Femur (tissue), 1 donor: ENCODE results near the gene CT45A7.
"Not testable (repeated sequence)": the region's sequence is repeated elsewhere in the genome, so short reads cannot be mapped to it uniquely, and the experiment has no call there.

Experiments
- DNase-seq: peaks from one replicate; pipeline ENCODE4 v3.0.0-alpha.2; 2017

The CT45A7 gene

DNA sequence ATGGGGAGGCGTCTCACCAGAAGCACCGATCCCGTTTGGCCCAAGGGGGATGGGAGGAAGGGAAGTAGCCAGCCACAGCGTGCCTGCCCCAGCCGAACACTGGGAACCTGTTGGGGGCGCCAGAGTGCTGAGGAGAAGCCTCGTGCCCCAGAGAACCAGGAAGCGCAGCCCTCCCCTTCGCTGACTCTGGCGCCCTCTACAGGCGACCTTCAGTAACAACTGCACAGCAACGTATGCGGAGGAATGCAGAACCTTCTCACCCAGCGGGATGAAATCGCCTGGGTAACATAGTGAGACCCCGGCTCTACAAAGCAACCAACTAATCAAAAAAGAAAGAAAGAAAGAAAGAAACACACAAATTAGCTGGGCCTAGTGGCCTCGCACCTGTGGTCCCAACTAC lies at the start of gene CT45A7:
Gene CT45A7 (minus strand): TSS at position 101 of the 400 bp plus-strand sequence. CDS start 3,747 bp downstream, outside the sequence.
- not testable (repeated sequence) for DNase-seq

- DNase-seq: not testable (repeated sequence)
These were observed 45.7 kb upstream of the CT45A7 start for GRCh38 chrX:135882741-135883140.

DNA sequence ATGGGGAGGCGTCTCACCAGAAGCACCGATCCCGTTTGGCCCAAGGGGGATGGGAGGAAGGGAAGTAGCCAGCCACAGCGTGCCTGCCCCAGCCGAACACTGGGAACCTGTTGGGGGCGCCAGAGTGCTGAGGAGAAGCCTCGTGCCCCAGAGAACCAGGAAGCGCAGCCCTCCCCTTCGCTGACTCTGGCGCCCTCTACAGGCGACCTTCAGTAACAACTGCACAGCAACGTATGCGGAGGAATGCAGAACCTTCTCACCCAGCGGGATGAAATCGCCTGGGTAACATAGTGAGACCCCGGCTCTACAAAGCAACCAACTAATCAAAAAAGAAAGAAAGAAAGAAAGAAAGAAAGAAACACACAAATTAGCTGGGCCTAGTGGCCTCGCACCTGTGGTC lies 34.6 kb upstream of the CT45A7 start, which contains the start of gene CT45A9:
Gene CT45A9 (minus strand): TSS at position 101 of the 400 bp plus-strand sequence. CDS start 3,751 bp downstream, outside the sequence.
- DNase-seq: not testable (repeated sequence)

- DNase-seq: not testable (repeated sequence)
These were observed 17.4 kb upstream of the CT45A7 start, which contains the start of gene CT45A8 for GRCh38 chrX:135854438-135854837. Gene CT45A8 (minus strand): TSS chrX:135854538. CDS start chrX:135850783, 3,755 bp downstream.

GRCh38 chrX:135819912-135820311 lies 17.2 kb downstream of the CT45A7 start, which contains the start of gene CT45A2:
Gene CT45A2 (minus strand): TSS chrX:135820012. CDS start chrX:135816265, 3,747 bp downstream.
- DNase-seq: not testable (repeated sequence)

- DNase-seq: not testable (repeated sequence)
These were observed 34.4 kb downstream of the CT45A7 start, which contains the start of gene CT45A6 for GRCh38 chrX:135802687-135803086. Gene CT45A6 (minus strand): TSS chrX:135802787. CDS start chrX:135798993, 3,794 bp downstream.

DNA sequence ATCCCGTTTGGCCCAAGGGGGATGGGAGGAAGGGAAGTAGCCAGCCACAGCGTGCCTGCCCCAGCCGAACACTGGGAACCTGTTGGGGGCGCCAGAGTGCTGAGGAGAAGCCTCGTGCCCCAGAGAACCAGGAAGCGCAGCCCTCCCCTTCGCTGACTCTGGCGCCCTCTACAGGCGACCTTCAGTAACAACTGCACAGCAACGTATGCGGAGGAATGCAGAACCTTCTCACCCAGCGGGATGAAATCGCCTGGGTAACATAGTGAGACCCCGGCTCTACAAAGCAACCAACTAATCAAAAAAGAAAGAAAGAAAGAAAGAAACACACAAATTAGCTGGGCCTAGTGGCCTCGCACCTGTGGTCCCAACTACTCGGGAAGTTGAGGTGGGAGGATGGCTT lies 51.7 kb downstream of the CT45A7 start, which contains the start of gene CT45A5:
Gene CT45A5 (minus strand): TSS at position 101 of the 400 bp plus-strand sequence. CDS start 3,774 bp downstream, outside the sequence.
- not testable (repeated sequence) for DNase-seq
